H7 (cell line): ENCODE data around the gene FAM20B. TPM values are rescaled to one million over a fixed set of nuclear protein-coding genes. Genes with fewer than 3 reads are reported as not detected.

Source experiments
- DNase-seq: peaks from one replicate; pipeline ENCODE4 v3.0.0; 2012
- H3K27me3 ChIP-seq: 2 replicates; pipeline ENCODE4 v1.6.0; 2011; ENCODE audit warnings: mild to moderate bottlenecking, low read length; ENCODE audit not compliant: control insufficient read depth, insufficient read depth
- H3K36me3 ChIP-seq: replicated peaks from 2 replicates; pipeline ENCODE4 v1.5.1; 2011; ENCODE audit warnings: low read length; ENCODE audit not compliant: control insufficient read depth, insufficient read depth
- H3K4me3 ChIP-seq: 2 replicates; pipeline ENCODE4 v1.5.1; 2011; ENCODE audit warnings: low read depth, mild to moderate bottlenecking, control low read depth, low read length, moderate library complexity; ENCODE audit not compliant: insufficient read depth
- total RNA-seq: library from RNA; depleted of rRNA; stranded (reverse); fragments of >200 nt; shearing (Covaris generic); gene quantifications from 2 replicates; pipeline ENCODE4 v1.2.3, GENCODE V29; 2014; rRNA removed

FAM20B gene
- total RNA-seq, 1 experiment from 2014 or later: 34.5 TPM

DNA sequence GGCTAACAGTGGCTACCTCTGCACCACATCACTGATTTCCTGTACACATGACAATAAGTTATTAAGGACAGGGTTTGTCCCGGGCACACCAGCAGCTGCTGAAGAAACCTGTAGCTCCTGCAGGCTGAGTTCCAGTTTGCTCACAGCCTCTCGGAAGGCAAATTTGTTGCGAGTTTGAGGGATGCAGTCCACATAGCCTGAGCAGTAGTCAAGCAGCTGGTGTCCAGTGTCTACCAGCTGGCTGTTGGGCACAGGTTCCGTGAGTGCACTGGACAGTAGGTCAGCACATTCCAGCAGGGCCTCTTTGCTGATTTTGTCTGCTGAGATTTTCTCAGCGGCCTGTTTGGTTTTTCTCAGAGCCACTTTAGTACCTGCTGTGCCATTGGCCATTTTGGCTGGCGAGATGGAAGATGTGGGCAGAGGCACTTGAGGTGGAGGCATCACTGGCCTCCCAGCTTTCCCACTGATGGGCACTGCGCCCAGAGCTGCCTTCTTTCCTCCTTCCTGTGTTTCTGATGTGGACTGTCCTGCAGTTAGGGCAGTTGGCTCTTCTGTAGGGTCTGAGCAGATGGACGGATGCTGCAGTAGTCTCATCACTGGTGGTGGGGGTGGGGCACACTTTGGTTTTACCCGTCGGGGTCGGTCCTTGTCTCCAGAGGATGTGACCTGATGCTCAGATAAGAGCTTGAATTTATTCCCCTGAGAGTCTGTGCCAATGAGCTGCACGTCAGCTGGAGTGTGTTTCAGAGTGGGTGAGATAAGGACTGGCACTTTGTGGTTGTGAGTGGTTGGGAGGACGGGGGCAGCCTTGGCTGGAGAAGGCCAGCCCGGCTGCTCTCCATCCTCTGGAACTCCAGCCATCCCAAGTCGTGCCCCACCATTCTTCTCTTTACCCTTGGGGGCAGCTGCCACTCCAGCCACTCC, 82.3 kb downstream of the FAM20B start:
- no peak for DNase-seq
- Histone ChIP-seq H3K36me3 (peaks cover 21% of the 10 kb centered on the region), H3K27me3 (no peaks in the 10 kb centered on the region), H3K4me3 (no peak overlapping the region)

DNA sequence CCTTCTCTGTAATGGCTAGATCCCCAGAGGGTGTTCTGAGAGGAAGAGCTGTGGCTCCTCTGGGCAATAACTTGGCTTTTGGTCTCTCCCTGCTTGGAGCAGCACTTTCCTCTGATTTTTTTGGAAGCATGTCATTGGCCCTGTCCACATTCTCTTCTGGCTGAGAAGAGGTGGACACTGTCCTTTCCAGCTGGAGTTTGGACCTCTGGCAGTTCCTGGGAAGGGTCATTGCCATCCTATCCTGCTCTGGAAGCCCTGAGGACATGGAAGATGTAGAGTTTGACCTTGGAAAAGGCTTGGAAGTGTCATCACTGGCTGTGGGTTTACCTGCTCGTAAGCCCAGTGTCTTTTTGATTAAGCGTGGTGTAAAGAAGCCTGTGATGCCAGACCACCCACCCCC, 83.0 kb downstream of the FAM20B start:
- Histone ChIP-seq H3K36me3 (peaks cover 21% of the 10 kb centered on the region), H3K4me3 (no peak overlapping the region), H3K27me3 (no peaks in the 10 kb centered on the region)
- no peak for DNase-seq

DNA sequence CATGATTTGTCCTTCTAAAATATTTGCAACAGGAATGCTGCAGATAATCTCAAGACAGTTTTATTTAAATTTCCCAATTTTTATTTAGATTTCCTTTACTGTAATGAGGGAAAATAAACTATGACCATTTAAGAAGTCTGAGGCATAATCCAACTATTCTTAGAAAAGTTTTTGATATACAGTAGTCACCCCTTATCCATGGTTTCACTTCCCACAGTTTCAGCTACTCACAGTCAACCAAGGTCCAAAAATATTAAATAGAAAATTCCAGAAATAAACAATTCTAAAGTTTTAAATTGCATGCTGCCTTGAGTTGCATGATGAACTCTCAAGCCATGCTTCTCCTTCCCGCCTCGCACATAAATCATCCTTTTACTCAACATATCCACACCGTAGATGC, 89.5 kb downstream of the FAM20B start:
- no peaks in the 10 kb centered on the region for H3K27me3 ChIP-seq
- H3K36me3 ChIP-seq: peaks cover 6% of the 10 kb centered on the region
- no peak for DNase-seq
- H3K4me3 ChIP-seq: no peak overlapping the region

DNA sequence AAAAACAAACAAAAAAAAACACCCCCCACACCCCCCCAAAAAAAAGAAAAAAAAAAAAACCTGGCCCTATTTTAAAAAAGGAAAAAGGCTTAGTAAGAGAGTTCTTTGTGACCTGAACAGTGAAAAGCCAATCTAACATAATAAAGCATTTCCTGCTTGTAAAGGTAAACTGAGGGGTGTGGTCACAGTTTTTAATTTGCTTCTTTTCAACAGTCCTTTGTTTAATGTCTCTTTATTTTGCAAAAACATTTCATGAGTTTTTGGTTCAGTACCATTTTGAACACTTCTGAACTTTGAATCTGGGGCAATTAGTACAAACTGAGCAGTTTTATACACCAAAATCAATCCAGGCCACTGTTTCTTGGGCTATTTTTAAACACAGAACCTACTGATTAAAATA, 93.8 kb downstream of the FAM20B start:
- DNase-seq: no peak
- Histone ChIP-seq H3K4me3 (no peak overlapping the region), H3K36me3 (no peaks in the 10 kb centered on the region; the same call in 1 of the 2 replicates), H3K27me3 (no peaks in the 10 kb centered on the region)

DNA sequence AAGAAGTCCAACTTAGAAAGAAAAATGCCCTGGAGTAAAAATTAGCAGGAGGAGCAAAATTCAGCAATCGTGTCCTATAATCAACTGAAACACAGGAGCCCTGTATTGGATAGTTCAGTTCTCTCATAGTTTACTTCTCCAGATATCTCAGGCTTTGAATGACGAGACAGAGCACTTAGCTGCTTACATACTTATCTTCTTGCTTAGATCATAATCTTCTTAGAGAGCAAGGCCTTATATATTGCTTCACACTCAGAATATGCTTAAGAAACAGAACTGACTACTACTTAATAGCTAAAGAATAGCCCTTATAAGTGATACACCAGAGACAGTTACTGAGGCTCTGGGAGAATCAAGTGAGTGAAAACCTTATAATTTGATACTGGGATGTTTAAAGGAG, 95.0 kb downstream of the FAM20B start:
- no peaks in the 10 kb centered on the region for H3K27me3 ChIP-seq
- DNase-seq: no peak
- no peak overlapping the region for H3K4me3 ChIP-seq
- H3K36me3 ChIP-seq: no peaks in the 10 kb centered on the region; the same call in 1 of the 2 replicates

DNA sequence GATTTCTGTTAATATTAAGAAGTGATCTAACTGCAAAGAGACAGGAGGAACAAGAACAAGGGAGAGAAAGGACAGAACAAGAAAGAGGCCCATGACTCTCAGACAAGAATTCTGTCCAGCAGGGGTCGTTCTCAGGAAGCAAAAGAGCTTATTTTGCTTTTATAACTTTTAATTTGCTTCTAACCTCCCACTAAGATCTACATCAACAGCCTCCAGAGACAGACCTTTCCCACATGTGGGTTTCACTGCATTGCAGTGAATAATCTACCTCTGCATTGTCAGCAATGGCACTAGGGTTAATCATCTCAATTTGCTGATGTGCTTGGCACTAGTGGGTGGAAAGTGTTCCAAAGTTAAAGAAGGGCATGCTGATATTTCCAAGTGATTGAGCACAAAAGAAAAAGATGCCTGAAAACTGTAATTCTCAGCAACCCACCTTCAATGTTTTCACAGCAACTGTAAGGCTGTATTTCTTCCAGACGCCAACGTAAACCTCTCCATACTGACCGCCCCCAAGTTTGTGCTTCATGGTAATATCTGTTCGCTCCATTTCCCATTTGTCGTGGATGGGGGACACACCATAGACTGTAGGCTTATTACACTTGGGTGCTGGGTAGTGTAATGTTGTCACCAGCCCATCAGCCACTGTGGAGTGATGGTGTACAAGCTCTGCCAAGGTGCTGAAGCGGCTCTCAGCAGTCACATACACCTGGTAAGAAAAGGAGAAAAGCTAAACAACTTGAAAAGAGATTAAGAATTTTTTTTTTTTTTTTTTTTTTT, 95.7 kb downstream of the FAM20B start:
- peak; percentile 59 for DNase-seq

DNA sequence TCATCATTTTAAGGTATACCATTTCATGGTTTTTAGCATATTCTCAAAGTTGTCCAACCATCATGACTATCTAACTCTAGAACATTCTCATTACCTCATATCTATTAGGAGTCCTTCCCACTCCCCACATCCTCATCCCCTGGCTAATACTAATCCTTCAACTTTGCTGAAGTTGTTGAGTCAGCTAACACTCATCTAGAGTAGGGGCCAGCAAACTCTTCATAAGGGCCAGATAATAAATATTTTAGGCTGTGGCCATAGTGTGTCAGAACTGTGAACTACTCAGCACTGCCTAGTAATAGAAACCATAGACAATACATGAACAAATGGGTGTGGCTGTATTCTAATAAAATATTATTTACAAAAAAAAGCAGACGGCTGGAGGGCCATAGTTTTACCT, 99.2 kb downstream of the FAM20B start:
- Histone ChIP-seq H3K27me3 (no peaks in the 10 kb centered on the region), H3K36me3 (no peaks in the 10 kb centered on the region; the same call in 1 of the 2 replicates), H3K4me3 (no peak overlapping the region)
- no peak for DNase-seq

More for the DNA sequence above, 95.7 kb downstream of the FAM20B start:
- Histone ChIP-seq H3K4me3 (no peak overlapping the region), H3K36me3 (no peaks in the 10 kb centered on the region; the same call in 1 of the 2 replicates), H3K27me3 (no peaks in the 10 kb centered on the region)

Other genes starting within 250 kb of the FAM20B start
- gene ANGPTL1, start 154.8 kb upstream of the FAM20B start, total RNA-seq: 0.11 TPM in 1 of 2 replicates, not detected in the other
- 25.3 and 29.7 TPM in 2 replicates for gene TOR3A, start 56.2 kb downstream of the FAM20B start, total RNA-seq
- 7.9 and 11.6 TPM in 2 replicates for gene ABL2, start 203.8 kb downstream of the FAM20B start, total RNA-seq